GM12864 (cell line): ENCODE data around the gene SNRPB2.

Experiments
- DNase-seq: peaks from one replicate; pipeline ENCODE4 v3.0.0-alpha.2; 2011; ENCODE audit warnings: low read depth
- H3K4me3 ChIP-seq: 2 replicates; pipeline ENCODE4 v1.5.1; 2011; ENCODE audit warnings: mild to moderate bottlenecking, low read depth, low read length, control low read depth
- CTCF ChIP-seq: IDR thresholded peaks from 2 replicates; pipeline ENCODE4 v1.5.1; 2011; ENCODE audit warnings: low read depth, mild to moderate bottlenecking, moderate library complexity, low read length, control low read depth, inconsistent platforms; ENCODE audit errors: missing control alignments

SNRPB2 gene

GRCh38 chr20:16747291-16747811 lies 17.5 kb downstream of the SNRPB2 start:
- no peak for DNase-seq
- H3K4me3 ChIP-seq = no peak overlapping the region
- no peak for TF ChIP-seq CTCF

GRCh38 chr20:16748308-16748900 lies 18.6 kb downstream of the SNRPB2 start, which contains the start of gene OTOR:
Gene OTOR (plus strand): TSS chr20:16748358. CDS start chr20:16748402, 44 bp downstream.
- no peak for DNase-seq
- TF ChIP-seq CTCF = no peak
- no peak within 1 kb of the TSS for H3K4me3 ChIP-seq

GRCh38 chr20:16749573-16749972 lies 19.7 kb downstream of the SNRPB2 start:
- peak; percentile 11 for TF ChIP-seq CTCF
- H3K4me3 ChIP-seq = no peak overlapping the region

GRCh38 chr20:16752082-16752481 lies 22.3 kb downstream of the SNRPB2 start:
- no peak overlapping the region for H3K4me3 ChIP-seq
- no peak for TF ChIP-seq CTCF
- DNase-seq = no peak

More at GRCh38 chr20:16749573-16749972, 19.7 kb downstream of the SNRPB2 start:
- no peak for DNase-seq

GRCh38 chr20:16752901-16753300 lies 23.1 kb downstream of the SNRPB2 start:
- no peak overlapping the region for H3K4me3 ChIP-seq
- no peak for TF ChIP-seq CTCF
- DNase-seq = no peak

- no peak overlapping the region for H3K4me3 ChIP-seq
- no peak for DNase-seq
- TF ChIP-seq CTCF = no peak
Measured at GRCh38 chr20:16758454-16759180, 28.8 kb downstream of the SNRPB2 start.

GRCh38 chr20:16759181-16759563 lies 29.3 kb downstream of the SNRPB2 start:
- TF ChIP-seq CTCF = no peak
- DNase-seq = no peak

More at GRCh38 chr20:16759181-16759563, 29.3 kb downstream of the SNRPB2 start:
- no peak overlapping the region for H3K4me3 ChIP-seq
